Neural crest cell (in vitro differentiated cells): ENCODE measurements around the gene KHDC3L. TPM values are rescaled to one million over a fixed set of nuclear protein-coding genes. Genes with fewer than 3 reads are reported as not detected.
"Not testable (repeated sequence)": the region's sequence is repeated elsewhere in the genome, so short reads cannot be mapped to it uniquely, and the experiment has no call there.

Source experiments
- DNase-seq: peaks from one replicate; pipeline ENCODE4 v3.0.0; 2021; ENCODE audit warnings: low read depth, mixed read lengths, low spot score
- H3K27ac Mint-ChIP-seq: one replicate; pipeline ENCODE4 v1.8.0; 2021; ENCODE audit warnings: mild to moderate bottlenecking, mixed read lengths; ENCODE audit not compliant: unreplicated experiment
- H3K27me3 Mint-ChIP-seq: 2 replicates; pipeline ENCODE4 v1.8.0; 2021; ENCODE audit warnings: low read depth, mild to moderate bottlenecking, mixed read lengths
- H3K36me3 Mint-ChIP-seq: 2 replicates; pipeline ENCODE4 v1.8.0; 2021; ENCODE audit warnings: low read depth, mild to moderate bottlenecking, mixed read lengths
- H3K4me1 Mint-ChIP-seq: 2 replicates; pipeline ENCODE4 v1.8.0; 2021; ENCODE audit warnings: mixed read lengths
- H3K4me3 Mint-ChIP-seq: one replicate; pipeline ENCODE4 v1.8.0; 2021; ENCODE audit warnings: mild to moderate bottlenecking, mixed read lengths
- H3K9me3 Mint-ChIP-seq: 2 replicates; pipeline ENCODE4 v1.8.0; 2021; ENCODE audit warnings: mixed read lengths
- CTCF ChIP-seq: fragments of 200-600 bp; sonication (generic); conservative IDR thresholded peaks from 2 replicates; pipeline ENCODE4 v1.5.0; 2021; ENCODE audit warnings: antibody characterized with exemption, mild to moderate bottlenecking
- total RNA-seq: library from RNA; stranded (reverse); gene quantifications from 2 replicates; pipeline ENCODE4 v1.2.1, GENCODE V29; 2021

The KHDC3L gene
- total RNA-seq, 1 donor from 2014 or later: not detected

GRCh38 chr6:73371984-73372383 is 9.5 kb downstream of the KHDC3L start:
- Mint-ChIP-seq H3K27ac (no peak overlapping the region), H3K4me3 (no peak overlapping the region), H3K36me3 (no peaks in the 10 kb centered on the region), H3K27me3 (no peaks in the 10 kb centered on the region), H3K9me3 (no peaks in the 10 kb centered on the region), H3K4me1 (no peaks in the 10 kb centered on the region)
- no peak for DNase-seq
- TF ChIP-seq CTCF: no peak

- no peaks in the 10 kb centered on the region for H3K4me1 Mint-ChIP-seq
- H3K27me3 Mint-ChIP-seq: no peaks in the 10 kb centered on the region
- no peak for DNase-seq
- no peaks in the 10 kb centered on the region for H3K9me3 Mint-ChIP-seq
- H3K4me3 Mint-ChIP-seq: no peak overlapping the region
- H3K36me3 Mint-ChIP-seq: no peaks in the 10 kb centered on the region
- TF ChIP-seq CTCF: no peak
- H3K27ac Mint-ChIP-seq: no peak overlapping the region
These were observed 10.1 kb downstream of the KHDC3L start for GRCh38 chr6:73372516-73372915.

- Mint-ChIP-seq H3K4me3 (no peak overlapping the region), H3K27me3 (no peaks in the 10 kb centered on the region), H3K27ac (no peak overlapping the region), H3K36me3 (no peaks in the 10 kb centered on the region), H3K9me3 (no peaks in the 10 kb centered on the region), H3K4me1 (no peaks in the 10 kb centered on the region)
- no peak for DNase-seq
- no peak for TF ChIP-seq CTCF
These were observed 12.8 kb downstream of the KHDC3L start for GRCh38 chr6:73375216-73375615.

- H3K9me3 Mint-ChIP-seq: no peaks in the 10 kb centered on the region
These were observed 14.8 kb downstream of the KHDC3L start for GRCh38 chr6:73377225-73377624.

GRCh38 chr6:73381531-73381930 is 19.1 kb downstream of the KHDC3L start:
- not testable (repeated sequence) for H3K27ac Mint-ChIP-seq, H3K4me3 Mint-ChIP-seq, H3K36me3 Mint-ChIP-seq, H3K9me3 Mint-ChIP-seq, H3K27me3 Mint-ChIP-seq, H3K4me1 Mint-ChIP-seq, DNase-seq

More at GRCh38 chr6:73377225-73377624, 14.8 kb downstream of the KHDC3L start:
- no peaks in the 10 kb centered on the region for H3K4me1 Mint-ChIP-seq
- TF ChIP-seq CTCF: no peak
- no peaks in the 10 kb centered on the region for H3K36me3 Mint-ChIP-seq
- H3K4me3 Mint-ChIP-seq: no peak overlapping the region
- H3K27me3 Mint-ChIP-seq: no peaks in the 10 kb centered on the region
- DNase-seq: no peak
- no peak overlapping the region for H3K27ac Mint-ChIP-seq

GRCh38 chr6:73382462-73383113 is 20.1 kb downstream of the KHDC3L start:
- no peak for TF ChIP-seq CTCF
- Mint-ChIP-seq H3K36me3 (no peaks in the 10 kb centered on the region), H3K4me3 (no peak overlapping the region), H3K27ac (no peak overlapping the region), H3K9me3 (no peaks in the 10 kb centered on the region), H3K4me1 (no peaks in the 10 kb centered on the region), H3K27me3 (no peaks in the 10 kb centered on the region)
- DNase-seq: no peak
